ENCODE results near the gene BMP10.

BMP10 gene

DNA sequence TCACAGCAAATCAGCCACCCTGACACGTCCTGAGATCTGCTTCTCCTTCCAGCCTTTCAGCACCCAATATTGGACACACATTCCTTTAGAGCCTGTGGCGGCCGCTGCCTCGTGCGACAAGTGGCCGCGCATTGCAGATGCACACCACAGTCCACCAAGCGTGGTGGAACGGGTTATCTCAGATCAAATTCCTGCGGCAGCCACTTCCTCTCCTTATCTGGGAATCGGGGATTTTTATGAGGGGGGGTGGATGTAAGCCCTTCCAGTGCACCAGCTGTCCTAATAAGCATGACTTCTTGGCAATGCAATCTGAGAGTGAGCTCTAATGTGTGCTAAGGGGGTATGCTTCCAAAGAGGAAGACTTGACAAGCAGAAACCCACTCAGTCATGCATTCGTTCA is 18.3 kb upstream of the BMP10 start:
- peak; percentile 55 for DNase-seq (ENCODE audit: low spot score)

DNA sequence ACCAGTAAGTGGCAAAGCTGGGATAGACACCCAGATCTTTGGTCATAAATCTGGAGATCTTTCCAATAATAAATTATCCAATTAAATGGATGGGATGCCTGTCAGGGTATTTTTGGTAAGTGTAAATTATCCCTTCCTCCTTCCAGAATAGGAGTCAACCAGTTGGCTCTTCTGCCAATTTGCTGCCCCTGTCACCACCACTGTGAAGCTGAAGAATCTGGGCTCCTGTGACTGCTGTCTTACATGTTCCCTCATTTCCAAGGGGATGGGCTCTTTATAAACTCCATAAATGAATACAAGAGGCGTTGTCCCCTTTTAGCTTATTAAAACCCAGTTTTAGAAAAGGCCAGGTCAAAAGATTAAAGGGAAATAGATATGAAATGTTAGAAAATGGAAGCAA is 17.8 kb upstream of the BMP10 start:
- DNase-seq (ENCODE audit: low spot score) = no peak

DNA sequence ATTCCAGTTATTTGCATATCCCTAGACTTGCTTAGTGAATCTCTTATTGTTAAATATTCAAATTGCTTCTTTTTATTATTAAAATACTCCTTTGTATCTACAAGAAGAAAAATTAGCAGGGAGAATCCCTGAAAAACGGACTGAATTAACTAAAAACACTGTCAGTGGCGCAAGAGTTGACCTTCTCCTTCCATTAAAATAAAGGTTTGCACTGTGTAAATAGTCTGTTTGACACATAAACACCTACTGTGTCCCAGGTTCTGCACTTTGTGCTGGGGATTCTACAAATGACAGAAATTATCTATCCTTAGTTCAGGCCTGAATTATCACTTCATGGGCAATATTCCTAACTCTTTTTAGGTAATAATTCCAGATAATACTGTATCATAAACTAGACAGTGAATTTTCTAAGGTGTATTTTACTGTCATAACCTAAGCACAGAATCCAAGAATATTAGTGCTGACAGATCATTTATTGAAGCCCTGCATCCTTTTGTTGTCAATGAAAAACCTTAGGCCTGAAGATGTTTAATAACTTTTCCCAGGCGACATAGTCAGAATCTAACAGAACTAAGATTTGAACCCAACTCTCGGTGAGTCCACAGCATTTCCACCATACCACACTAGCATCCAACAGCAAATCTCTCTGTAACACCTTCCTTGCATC is 17.0 kb upstream of the BMP10 start:
- DNase-seq (ENCODE audit: low spot score) = no peak

DNA sequence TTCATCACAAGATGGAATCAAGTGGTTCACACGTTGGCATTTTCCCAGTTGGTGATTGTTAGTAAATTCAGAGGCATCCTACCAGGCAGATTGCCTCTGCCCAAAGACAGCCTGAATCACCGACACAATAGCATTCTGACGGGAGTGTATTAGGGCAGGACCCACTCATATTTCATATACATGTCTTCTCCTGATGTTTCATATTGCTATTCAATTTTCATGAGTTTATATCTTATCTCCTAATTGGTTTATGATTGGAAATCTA is 14.5 kb upstream of the BMP10 start:
- DNase-seq (ENCODE audit: low spot score) = no peak

DNA sequence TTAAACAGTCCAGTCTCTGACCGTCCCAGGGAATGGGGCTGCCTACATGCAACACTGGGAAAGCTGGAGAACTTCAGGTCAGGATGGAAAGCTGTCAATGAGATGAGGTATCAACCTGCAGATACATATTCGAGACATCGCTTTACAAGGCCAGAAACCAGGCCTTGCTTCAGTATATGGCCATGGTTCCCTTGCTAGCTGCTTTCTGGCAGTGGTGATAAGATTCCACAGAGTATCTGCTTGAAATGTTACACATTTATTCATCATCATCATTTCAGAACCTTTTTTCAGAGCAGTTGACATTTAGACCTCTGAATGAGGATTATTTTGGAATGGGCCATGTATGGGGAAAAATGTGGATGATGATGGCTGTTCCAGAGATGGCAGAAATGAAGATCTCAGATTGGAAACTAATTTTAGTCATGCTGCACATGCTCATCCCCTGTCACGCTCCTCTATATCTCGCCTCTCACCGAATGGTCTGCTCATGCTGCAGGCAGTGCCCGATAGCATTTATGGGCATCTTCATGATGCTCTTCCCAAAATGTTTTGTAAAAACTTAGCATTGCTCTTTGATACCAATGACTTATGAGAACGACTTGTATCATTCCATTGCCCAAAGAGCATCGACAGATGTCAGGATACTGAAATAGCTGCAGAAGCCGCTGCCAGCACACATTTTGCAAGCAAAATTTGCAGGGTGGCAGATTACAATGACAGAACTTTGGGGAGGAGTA is 14.0 kb upstream of the BMP10 start:
- DNase-seq (ENCODE audit: low spot score) = no peak

DNA sequence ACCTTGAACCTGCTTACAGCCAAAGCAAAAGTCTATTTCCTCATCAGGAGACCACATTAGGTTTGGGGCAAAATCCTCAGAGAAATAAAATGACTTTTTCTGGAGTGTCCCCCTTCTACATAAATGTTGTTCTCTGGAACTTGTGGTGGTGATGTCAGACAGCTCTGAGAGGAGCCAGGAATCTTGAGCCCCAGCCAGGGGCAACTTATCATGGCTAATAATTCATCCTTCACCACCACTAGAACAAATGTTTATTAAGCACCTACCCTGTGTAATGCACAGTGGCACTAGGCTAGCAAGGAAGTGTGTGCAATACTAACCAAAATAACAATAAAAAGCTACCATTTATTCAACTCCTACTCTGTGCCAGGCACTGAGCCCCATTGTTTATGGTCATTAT is 9.0 kb upstream of the BMP10 start:
- DNase-seq (ENCODE audit: low spot score) = no peak

DNA sequence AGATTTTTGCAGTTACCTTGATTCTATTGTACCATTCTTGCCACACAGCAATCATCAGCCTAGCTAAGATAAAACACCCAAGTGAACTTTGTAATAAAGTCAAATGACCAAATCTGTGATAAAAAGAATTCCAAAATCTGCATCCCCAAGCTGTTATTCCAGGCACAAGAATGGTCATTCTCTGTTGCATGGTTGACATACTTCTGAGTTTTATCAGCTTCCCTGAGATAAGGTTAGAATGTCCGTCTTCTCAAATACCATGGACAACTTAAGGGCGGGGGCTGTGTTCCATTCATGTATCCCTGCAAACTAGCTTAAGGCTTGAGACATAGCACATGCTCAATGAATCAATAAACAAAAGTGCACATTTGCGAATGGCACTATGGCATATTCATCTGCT is 8.1 kb upstream of the BMP10 start:
- DNase-seq (ENCODE audit: low spot score) = no peak

DNA sequence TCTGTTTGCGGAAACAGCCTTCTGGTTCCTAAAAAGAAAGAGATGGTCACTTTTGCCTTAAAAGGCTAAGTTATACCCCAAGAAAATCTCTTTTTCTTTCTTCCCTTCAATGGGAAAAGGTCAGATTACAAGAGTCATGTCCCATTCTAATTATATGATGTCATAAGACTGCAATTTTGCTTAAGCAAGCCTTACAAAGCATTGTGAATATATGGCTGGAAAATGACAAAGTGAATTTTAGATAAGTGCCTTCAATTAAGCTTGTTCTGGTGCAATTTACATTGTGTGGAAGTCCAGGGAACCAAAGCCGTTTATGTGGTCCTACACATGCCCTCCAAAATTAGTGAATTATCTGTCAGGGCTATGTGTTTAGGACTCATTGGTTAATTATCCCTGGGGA is 7.6 kb upstream of the BMP10 start:
- no peak for DNase-seq (ENCODE audit: low spot score)

DNA sequence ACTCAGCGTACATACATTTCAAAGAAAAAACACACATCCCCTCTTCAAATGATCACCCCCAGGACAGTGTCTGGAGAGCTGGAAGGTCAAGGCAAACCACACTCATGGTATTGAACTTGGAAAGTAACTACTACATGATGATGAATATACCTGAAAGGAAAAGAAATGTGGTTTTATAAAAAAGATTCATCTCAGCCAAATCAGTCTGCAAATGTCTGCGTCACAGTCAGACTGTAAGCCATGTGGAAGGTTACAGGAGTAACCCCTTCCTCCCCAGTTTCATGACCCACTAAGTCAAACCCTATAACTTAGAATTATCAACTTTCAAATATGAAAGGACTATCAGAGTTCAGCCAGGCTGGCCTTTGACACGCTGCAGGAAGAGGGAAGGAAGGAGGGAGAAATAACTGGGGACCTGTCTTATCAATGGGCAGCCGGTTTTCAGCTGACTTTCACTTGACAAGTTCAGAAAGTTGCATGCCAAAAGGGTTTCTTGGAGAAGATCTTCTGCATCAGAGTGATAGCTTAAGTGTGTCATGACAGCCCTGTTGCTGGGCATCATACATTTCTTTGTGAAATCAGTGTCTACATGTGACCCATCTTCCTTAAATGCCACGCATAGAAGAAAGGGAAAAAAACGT is 7.0 kb upstream of the BMP10 start:
- DNase-seq (ENCODE audit: low spot score) = no peak

DNA sequence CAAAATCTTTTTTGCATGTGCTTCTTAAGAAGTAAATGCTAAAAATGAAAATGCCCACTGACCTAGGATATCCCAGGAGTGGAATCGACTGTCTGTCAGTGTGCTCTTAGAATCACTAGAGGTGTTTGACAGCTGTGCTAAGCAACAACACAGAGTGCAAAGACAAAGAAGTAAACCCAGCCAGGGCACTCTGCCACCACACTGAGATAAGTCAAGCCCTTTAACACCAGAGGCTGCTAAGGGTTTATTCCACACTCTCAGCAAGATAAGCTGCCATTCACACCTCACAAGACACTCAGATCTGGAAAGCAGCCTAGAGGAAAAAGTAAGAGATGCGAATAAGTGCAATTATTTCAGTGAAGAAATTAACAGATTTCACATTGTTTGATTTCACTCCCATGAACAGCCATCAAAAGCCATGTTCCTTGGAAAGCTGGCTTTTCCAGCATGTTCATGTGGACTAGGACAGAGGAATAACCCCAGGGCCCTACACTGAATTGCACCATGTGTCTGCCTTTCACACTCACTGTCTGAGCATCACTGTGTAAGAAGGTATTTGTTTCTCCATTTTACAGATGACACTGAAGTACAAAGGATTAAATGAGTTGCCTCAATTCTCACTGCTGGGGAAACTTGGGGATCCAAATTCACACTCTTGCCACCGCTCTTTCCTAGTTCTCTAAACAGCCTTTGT is 6.0 kb upstream of the BMP10 start:
- no peak for DNase-seq (ENCODE audit: low spot score)

DNA sequence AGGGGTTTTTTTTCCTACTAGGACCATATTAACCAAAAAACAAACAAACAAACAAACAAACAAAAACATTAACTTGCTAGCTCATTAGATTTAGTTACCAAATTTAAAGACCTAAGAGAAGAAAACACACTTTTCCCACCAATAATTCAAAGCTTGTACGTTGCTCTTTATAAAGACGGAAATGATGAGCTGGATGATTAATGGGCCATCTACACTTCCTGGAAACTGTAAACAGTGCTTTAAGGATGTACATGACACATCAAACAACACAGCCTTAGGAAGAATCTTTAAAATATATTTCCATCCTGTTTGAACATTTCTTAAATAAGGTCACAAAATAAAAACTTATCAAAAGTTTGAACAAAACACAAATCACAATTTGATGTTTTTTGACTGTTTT is 982 bp downstream of the BMP10 start:
- DNase-seq (ENCODE audit: low spot score) = no peak

DNA sequence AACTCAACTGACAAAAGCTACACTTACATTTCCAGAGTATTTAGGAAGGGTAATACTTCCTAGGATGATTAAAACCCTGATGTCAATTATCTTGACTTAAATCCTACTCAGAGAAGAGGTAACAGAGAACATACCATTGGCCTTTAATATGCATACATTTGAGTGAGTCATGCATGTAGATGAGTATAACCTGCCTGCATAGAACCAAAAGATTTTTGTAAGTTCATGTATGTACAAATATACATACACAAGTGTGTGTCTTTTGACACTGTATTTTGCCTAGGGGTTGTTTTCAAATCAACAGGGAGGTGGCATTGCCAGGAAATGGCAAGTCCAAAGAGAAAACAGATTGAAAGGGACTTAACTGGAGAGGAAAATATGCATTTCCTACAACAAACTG is 6.1 kb downstream of the BMP10 start:
- no peak for DNase-seq (ENCODE audit: low spot score)

DNA sequence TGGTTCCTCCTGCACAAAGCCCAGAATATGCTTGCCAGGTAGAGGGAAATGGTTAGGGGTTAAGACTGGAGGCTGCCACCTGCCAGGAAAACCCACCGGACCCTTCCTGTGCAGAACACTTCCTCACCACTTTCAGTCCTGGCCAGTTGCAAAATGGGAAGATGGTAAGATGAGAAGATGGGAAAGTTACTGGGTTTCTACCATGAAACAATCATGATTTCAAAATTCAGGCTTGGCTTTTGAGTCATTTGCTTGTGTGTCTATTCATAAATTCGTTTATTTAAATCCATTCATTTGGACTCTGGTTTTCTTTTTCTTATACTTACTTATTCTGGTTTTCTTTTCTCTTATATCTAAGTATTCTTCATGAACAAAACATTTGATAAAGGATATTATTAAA is 7.2 kb downstream of the BMP10 start:
- DNase-seq (ENCODE audit: low spot score) = no peak

DNA sequence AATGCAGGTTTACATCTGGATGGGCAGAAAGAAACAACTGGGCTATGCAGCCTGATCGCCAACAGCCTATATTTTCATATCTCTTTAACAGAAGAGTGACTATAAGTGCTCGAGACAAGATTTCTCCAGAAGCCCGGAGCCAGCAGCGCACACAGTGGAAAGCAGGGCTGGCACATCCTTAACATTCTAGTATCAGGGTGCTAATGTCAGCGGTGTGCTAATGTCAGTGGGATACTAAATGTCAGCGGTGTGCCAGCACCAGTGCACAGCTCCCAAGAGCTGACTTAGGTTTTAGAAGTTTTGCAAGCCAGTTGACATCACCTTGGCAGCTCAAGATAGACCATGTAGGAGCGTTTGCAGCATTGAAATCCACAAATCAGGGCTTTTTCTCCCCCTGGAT is 8.3 kb downstream of the BMP10 start:
- no peak for DNase-seq (ENCODE audit: low spot score)

DNA sequence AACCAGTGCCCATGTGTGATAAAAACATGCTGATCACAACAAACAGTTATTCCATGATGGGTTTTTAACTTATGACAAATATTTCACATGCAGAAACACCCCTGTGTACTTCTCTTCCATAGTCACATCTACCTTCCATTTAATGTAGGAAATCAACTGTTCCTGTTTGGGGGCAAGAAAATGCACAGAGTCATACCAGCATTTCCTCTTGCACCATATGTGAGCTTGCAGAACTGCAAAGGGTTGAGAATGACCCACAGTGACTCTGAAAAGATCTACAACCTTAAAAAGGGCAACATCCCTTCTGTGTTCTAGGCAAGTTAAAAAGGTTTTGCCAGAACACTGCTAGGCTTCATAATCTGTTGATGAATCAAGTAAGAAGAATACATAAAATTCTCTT is 9.9 kb downstream of the BMP10 start:
- no peak for DNase-seq (ENCODE audit: low spot score)

DNA sequence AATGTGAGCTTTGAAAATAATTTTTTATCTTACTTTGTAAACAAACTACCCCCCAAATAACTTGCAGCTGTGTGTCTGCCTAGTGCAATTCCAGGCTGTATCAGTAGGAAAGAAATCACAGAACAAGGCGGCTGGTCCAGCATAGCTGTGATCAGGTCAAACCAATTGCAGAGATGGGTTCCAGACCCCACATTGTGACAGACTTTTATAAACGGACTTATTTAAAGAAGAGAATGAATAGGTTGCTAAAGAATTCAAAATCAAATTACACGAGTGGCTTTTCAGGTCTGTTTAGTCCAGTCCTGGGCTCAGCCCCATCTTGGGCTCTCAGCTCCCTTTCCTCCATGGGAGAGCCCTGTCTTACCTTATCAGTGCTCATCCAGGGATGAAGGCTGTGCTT is 11.1 kb downstream of the BMP10 start:
- no peak for DNase-seq (ENCODE audit: low spot score)

DNA sequence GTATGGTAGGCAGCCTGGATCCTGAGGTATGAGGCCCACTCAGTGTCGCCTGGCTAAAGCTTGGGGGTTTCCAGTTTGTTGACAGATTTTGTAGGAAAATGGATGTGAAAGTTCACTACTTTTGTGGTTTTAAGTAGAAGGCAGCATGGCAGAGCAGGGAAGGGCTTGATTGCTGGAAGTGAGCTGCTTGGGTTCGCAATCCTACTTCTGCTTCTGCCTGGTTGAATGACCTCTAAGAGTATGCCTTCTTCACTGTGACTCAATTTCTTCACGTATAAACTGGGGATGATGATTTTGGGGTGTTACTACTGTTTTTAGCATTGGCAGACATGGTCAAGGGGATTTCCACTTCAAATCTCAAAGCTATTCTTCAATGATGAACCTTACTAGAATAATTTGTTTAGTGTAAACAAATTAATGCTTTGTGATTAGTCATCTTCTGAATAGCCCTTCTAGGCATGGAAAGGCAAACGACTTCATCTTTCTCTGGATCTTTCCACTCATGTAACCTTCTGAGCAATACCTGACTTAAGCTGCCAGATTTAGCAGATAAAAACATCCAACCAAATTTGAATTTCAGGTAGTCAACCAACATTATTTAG is 13.2 kb downstream of the BMP10 start:
- no peak for DNase-seq (ENCODE audit: low spot score)

DNA sequence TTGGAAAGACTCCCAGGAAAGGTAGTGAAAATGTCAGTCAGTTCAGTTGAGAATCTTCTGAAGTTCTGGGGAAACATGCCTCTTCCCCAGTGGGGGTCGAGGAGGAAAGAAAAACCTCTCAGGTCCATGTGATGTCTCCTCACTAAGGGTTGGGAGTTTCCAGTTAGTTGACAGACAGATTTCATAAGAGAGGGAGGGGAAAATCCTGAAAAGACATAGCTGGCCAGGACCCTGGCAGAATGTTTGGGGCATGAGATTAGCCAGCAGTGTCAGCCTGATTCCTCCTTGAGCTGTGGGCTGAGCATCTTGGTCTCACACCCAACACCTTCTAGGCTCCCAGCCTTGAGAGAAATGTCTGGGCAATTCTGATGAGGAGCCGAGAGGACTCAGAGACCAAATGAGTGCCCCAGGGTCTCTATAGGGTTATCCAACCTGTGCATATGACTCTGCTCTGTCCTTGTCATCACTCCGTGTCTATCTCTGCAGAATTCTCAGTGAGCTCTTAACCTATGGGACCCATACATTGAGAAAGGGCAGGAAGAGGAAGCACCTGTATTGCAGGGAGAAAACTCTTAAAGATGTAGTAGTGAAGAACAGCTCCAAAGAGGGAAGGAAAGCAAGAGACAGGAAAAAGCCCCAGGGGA is 13.9 kb downstream of the BMP10 start:
- no peak for DNase-seq (ENCODE audit: low spot score)

DNA sequence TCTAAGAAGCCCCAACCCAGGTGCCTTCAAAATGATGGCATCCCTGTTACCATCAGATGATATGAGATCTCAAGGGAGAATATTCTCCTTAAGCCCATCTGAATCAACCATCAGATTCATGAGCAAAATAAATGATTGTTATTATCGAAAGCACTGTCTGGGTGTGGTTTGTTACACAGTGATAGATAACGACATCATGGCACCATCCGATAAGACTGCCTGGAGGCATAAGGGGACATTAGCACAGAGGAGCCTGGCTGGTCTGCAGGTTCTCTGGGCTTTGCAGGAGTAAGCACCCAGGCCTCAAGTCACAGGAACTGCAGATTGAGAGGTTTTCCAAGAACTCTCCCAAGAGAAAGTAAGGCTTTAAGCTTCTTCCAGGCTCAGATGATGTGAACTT is 15.6 kb downstream of the BMP10 start:
- DNase-seq (ENCODE audit: low spot score) = no peak

DNA sequence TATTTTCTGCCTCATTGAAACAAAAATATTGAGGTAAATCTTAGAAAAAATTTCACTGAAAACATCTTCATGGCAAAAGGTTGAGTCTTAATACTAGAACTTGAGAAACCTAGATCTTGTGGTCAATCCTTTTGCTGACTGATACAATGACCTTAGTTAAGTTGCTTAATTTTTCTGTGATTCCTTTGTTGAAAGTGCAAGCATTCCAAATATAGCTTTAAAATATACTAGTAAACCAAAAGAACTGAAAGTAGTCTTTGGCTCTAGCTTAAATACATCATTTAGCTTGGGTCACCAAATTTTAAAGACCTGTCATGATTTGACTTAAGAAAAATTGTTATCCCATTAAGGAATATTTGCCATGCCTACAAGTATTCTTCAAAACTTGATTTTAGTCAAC is 16.7 kb downstream of the BMP10 start:
- no peak for DNase-seq (ENCODE audit: low spot score)

DNA sequence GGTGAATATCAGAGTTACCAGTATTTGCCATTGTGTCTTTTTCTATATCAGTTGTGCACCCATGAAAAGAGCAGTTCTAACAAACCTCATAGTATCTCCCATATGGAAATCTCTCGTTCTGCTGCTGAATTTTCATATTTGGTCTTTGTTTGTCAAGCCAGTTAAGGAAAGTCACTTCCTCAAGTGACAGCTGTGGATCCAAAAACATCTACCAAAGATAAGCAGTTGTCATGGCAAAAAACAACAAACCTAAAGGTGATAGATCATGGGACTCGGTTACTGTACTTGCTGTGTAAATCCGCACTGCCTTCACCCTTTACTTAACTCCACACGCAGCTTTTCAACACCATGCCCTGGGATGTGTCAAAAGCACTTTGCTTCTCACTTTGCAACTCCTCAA is 17.3 kb downstream of the BMP10 start:
- DNase-seq (ENCODE audit: low spot score) = no peak

DNA sequence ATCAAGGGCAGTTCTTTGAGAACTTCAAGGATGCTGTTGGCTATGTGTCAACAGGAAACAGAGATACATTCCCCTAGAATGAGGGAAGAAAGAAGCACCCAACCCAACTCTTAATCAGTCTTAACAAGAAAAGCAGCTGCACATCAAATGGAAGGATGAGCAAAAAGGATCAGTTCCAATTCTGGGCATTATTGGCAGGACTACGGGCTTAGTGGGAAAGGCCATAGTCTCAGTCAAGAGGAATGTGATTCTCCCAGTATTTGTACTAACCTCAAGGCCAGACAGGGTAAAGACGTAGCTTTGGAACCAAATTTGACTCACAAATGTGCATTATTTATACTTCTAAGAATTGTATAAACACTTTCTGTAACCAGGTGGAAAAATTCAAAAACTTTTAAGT is 18.2 kb downstream of the BMP10 start:
- DNase-seq (ENCODE audit: low spot score) = no peak
